Measurements from ENCODE around the gene ARHGEF33.
"Not testable (repeated sequence)": the region's sequence is repeated elsewhere in the genome, so short reads cannot be mapped to it uniquely, and the experiment has no call there.

- not testable (repeated sequence) for TF ChIP-seq POLR2A (IDR thresholded peaks at IDR 0.05); CTCF (IDR thresholded peaks at IDR 0.05 in 8 of 11, conservative IDR thresholded peaks at IDR 0.05 in 3 of 11)
These were observed 46.8 kb downstream of the ARHGEF33 start for GRCh38 chr2:38936516-38936915.

Measured in spleen (tissue), 7 donors.